Measurements from ENCODE around the gene ACSL1.

- TF ChIP-seq GATA2 (IDR thresholded peaks at IDR 0.05; ENCODE audit: low read depth, low read length) (no peak), GATA3 (IDR thresholded peaks at IDR 0.05; ENCODE audit: low read depth, low read length) (no peak)
These were observed 19.1 kb downstream of the ACSL1 start for GRCh38 chr4:184806711-184807110.
